Loucy (cell line): ENCODE results near the gene ELOA.

ENCODE experiments used
- EZH2phosphoT487 ChIP-seq: fragments of 200-600 bp; IDR thresholded peaks from 2 replicates; pipeline ENCODE4 v1.6.1; 2018; ENCODE audit warnings: antibody characterized with exemption, mild to moderate bottlenecking, moderate library complexity, borderline replicate concordance
- TF ChIP-seq, protein P1 (sequence below): fragments of 200-600 bp; sonication (generic); conservative IDR thresholded peaks from 2 replicates; pipeline ENCODE4 v1.5.1; 2014; ENCODE audit warnings: mild to moderate bottlenecking, antibody characterized with exemption, low read length

DNA sequence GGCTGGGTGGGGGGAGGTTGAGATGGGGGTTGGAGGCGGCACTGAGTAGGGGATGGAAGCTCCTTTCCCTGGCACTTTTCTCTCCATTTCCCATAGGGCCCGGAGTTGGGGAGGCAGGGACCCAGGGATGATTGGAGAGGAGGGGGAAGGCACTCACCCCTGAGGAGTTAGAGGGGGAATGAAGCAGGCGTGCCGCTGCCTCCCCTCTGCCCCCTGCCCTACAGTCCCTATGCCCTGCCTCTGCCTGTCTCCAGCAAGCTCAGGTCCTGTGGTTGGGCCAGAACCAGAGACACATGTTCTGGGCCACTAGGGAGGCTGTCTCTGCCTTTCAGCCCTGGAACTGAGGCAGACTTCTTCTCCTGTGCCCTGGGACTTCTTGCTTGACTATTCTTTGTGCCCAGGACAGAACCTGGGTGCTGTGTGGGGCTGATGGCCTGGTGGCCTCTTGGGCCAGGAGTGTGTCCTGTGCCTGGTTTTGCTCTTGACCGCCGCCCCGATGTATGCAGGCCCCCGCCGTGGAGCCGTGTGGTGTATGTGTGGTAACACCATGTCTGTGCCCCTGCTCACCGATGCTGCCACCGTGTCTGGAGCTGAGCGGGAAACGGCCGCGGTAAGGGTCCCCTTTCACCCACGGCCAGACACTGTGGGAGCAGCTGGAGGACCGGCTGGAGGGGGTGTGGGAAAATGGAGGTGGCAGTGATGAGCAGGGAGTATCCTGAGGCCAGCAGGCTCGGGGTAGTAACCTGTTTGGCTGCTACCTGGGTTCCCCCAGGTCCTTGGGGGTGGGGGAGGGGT lies 49.1 kb downstream of the ELOA start:
- TF ChIP-seq, protein P1, sequence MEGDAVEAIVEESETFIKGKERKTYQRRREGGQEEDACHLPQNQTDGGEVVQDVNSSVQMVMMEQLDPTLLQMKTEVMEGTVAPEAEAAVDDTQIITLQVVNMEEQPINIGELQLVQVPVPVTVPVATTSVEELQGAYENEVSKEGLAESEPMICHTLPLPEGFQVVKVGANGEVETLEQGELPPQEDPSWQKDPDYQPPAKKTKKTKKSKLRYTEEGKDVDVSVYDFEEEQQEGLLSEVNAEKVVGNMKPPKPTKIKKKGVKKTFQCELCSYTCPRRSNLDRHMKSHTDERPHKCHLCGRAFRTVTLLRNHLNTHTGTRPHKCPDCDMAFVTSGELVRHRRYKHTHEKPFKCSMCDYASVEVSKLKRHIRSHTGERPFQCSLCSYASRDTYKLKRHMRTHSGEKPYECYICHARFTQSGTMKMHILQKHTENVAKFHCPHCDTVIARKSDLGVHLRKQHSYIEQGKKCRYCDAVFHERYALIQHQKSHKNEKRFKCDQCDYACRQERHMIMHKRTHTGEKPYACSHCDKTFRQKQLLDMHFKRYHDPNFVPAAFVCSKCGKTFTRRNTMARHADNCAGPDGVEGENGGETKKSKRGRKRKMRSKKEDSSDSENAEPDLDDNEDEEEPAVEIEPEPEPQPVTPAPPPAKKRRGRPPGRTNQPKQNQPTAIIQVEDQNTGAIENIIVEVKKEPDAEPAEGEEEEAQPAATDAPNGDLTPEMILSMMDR = no peak
- TF ChIP-seq EZH2phosphoT487 = no peak
